Stomach (tissue), 4 donors: ENCODE results near the gene CSGALNACT2.

ENCODE experiments used
- POLR2AphosphoS5 ChIP-seq, 3 donors: sonication (generic); formaldehyde crosslinking; IDR thresholded peaks; one replicate each; pipeline ENCODE4 v1.6.1; 2016; ENCODE audit warnings: antibody characterized with exemption in 3 of 3
- TF ChIP-seq, protein P1 (sequence below), 7 experiments: fragments of 450-650 bp in 4 of 7; fragments of 200-600 bp in 3 of 7; sonication (generic) in 3 of 7; IDR thresholded peaks; one replicate each; pipeline ENCODE4 v1.5.1; 2016 to 2019; ENCODE audit warnings: antibody characterized with exemption in 7 of 7, control low read depth in 2 of 7, mild to moderate bottlenecking in 1 of 7

DNA sequence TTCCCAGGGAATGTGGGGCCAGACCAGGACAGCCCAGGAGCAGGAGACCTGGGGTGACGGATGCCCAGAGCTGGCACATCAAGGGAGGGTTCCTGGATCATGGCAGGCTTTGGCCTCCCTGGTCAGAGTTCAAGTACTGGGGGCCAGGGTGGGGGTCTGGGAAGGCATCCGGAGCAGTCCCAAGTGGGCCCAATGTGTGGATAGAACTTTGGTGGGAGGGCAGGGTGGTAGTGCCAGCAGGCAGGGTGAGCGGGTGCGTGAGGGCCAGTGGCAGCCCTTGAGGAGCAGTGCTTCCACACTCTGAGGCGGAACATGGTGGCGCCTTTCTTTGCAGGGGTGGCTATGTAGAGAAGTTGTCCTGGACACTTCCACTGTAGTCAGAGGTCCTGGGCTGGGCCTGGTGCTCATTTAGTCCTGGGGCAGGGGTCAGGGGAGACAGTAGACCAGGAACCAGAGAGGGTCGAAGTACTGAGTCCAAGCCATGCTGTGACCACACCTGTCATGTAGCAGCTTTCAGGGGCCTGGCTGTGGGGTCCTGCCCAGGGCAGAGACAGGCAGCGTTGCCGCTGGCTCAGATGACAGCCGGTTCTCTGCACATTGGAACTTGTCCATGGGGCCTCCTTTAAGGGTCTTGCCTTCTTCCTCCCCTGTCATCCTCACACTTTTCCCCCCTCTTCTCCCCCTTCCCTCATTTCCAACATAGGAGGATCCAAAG is 22.2 kb upstream of the CSGALNACT2 start:
- no peak for TF ChIP-seq POLR2AphosphoS5 (IDR thresholded peaks at IDR 0.05)
- TF ChIP-seq, protein P1, sequence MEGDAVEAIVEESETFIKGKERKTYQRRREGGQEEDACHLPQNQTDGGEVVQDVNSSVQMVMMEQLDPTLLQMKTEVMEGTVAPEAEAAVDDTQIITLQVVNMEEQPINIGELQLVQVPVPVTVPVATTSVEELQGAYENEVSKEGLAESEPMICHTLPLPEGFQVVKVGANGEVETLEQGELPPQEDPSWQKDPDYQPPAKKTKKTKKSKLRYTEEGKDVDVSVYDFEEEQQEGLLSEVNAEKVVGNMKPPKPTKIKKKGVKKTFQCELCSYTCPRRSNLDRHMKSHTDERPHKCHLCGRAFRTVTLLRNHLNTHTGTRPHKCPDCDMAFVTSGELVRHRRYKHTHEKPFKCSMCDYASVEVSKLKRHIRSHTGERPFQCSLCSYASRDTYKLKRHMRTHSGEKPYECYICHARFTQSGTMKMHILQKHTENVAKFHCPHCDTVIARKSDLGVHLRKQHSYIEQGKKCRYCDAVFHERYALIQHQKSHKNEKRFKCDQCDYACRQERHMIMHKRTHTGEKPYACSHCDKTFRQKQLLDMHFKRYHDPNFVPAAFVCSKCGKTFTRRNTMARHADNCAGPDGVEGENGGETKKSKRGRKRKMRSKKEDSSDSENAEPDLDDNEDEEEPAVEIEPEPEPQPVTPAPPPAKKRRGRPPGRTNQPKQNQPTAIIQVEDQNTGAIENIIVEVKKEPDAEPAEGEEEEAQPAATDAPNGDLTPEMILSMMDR (IDR thresholded peaks at IDR 0.05), result no peak
